NCI-H2227 (cell line): Measurements from ENCODE around the gene NCOA1.
"Not testable (repeated sequence)": the region's sequence is repeated elsewhere in the genome, so short reads cannot be mapped to it uniquely, and the experiment has no call there.

Source experiments
- DNase-seq: peaks from one replicate; lab custom pipeline; 2025; ENCODE audit not compliant: unreplicated experiment; lab: John Stamatoyannopoulos, UW

NCOA1 gene

DNA sequence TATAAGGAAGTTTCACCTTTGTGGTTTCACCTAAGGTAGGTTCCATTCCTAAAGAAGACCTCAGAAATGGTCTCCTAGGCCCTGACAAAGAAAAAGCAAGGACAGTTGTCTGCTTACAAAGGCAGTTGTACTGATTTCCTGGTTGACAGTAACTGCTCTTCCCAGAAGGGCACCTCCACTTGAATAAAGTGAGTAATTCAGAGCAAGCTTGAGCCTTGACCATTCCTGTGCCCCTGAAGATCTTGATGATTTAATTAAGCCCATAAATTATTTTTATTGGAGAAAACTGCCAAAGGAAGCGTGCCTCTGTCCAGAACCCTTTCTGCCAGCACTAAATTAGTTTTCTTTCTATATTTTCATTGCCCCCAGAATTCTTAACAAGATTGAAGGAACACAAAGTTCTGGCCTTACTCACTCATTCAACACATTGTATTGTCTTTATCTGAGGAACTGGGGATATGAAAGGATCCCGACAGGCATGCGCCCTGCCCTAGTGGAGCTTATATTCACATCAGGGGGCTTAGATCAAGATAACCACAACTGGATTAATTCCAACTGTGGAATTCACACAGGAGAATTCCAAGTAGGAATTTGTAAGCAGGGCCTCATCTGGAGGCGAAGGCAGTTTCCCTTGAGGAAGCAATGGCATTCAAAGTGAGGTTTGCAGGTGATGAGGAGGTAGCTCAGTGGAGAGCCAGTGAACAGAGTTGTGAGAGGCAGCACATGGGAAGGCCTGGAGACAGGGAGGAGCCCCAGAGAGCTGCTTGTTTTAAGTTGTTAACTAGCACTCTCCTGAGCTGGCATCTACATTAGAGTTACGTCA lies 280.9 kb downstream of the NCOA1 start:
- DNase-seq: no peak

DNA sequence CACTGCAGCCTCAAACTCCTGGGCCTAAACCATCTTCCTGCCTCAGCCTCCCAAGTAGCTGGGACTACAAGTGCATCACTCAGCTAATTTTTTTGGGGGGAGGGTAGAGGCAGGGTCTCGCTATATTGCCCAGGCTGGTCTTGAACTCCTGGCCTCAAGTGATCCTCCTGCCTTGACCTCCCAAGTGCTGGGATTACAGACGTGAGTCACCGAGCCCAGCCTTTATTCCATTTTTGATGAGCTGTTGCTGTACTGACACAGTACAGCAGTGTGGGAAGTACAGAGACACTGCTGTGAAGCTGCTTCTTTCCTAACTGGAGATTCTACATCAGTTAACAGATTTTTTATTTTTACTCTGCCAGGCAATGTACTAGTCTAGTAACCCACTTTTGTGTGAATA lies 283.3 kb downstream of the NCOA1 start:
- DNase-seq: no peak

DNA sequence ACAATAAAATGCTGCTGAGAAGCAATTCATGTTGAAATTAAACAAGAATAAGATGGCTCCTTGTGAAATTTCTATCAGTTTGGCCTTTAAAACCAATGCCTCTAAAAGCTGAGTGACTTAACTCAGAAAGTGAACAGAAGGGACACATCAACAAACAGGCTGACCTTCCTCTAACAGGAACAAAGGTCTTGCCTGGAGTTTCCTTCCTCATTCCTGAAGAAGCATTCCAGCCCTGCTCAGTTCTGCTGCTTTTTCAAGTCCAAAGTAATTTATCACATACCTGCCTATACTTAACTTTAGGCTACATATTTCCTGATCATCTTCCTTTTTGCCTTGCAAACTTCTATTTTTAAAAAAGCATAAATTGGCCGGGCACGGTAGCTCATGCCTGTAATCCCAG lies 288.1 kb downstream of the NCOA1 start:
- DNase-seq: no peak

DNA sequence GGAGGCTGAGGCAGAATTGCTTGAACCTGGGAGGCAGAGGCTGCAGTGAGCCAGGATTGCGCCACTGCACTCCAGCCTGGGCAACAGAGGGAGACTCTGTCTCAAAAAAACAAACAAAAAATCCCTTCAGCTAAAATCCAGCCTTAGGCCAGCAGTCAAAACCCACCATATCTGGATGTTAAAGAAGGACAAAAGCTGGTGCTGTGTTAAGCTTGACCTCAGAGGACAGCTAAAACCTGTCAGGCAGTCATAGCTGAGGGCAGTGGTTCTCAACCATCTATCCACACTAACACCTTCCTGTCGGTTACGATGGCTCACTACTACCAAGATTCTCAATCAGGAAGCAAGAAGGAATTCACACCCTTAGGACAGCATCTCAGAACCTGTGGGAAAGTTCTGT lies 292.6 kb downstream of the NCOA1 start:
- no peak for DNase-seq

DNA sequence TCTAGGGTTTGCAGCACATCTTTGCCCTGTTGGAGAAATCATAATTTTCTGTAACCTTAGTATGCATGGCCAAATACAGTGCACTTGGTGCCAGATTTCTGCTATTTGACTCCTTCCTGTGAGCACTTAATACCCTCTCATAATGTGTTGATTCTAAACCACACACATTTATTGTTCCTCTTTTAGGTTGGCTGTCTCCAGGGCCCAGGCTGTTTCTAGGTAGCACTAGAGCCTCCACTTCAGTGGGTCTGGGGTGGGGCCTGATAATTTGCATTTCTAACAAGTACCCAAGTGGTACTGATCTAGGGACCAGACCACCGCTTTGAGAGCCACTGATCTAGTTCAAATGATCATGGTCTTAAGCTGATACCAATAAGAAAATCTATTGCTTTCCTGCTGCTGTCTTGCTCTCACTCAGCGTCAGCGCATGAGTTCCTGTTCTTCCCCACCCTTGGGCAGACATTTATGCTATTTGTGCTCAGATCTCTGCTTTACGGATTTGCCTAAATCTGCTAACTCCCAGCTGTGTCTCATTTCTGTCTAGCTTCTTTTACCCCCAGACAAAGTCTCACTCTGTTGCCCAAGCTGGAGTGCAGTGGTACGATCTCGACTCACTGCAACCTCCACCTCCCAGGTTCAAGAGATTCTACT lies 294.7 kb downstream of the NCOA1 start:
- no peak for DNase-seq

DNA sequence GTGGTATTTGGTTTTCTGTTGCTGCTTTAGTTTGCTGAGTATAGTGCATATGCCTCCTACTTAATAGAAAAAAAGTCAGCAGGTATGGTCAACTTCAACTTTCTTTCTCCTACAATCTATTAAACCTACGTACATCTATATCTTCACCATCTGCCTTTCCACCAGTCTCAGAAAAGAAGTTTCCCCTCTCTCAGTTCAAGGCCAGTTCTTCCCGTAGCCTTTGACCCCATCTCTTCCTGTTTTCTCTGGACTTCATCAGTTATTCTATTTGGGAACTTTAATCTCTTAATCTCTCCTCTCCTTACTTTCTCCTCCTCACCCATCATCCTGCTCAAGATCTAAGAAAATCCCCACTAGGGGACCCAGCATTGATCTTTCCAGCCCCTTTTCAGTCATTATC lies 296.5 kb downstream of the NCOA1 start:
- no peak for DNase-seq

DNA sequence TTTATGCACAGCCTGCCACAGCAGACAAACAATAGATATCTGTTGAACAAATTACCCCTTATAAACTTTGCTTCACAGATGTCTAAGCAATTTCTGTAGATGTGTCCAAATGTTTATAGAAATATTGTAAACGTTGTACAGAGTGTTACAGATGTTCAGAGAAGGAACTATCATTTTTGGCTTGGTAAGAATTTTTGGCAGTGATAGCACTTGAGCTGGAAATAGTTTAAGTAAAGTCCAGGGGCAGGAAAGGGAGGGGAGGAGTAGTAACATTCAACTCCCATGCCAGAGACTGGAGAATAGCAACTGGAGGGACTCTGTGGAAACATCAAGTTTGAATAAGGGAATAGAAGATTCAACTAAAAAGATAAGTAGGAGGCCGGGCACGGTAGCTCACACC lies 297.8 kb downstream of the NCOA1 start:
- no peak for DNase-seq

DNA sequence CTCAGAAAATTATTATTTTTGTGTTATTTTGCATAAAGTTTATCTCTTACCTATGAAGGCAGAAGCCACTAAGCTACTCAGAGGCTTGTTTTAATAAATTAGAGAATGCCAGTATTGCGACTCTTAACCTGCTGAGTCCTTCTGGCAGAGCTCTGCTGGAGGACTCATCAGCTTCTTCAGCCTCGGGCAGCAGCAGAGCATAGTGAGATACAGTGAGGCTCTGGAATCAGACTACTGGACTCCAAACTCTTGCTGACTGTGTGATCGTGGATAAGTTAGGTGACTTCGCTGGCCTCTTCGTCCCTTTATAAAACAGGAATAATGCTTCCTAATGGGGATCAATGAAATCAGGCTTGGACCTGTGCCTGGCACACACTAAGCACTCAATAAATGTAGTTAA lies 300.4 kb downstream of the NCOA1 start:
- DNase-seq: no peak

DNA sequence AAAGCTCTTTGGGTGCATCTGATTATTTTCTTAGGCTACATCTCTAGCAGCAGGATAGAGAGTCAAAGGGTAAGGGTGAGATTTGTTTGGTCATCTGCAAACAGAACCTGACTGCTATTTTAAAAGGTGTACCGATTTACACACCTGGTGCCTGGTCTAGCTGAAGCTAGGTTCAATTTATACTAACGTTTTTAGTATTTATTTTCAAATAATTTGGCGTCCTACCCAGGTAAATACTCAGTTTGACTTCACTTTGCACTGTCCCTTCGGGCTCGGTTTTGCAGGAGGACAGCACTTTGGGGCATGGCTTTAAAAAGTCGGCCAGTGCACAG lies 301.5 kb downstream of the NCOA1 start:
- DNase-seq: no peak

DNA sequence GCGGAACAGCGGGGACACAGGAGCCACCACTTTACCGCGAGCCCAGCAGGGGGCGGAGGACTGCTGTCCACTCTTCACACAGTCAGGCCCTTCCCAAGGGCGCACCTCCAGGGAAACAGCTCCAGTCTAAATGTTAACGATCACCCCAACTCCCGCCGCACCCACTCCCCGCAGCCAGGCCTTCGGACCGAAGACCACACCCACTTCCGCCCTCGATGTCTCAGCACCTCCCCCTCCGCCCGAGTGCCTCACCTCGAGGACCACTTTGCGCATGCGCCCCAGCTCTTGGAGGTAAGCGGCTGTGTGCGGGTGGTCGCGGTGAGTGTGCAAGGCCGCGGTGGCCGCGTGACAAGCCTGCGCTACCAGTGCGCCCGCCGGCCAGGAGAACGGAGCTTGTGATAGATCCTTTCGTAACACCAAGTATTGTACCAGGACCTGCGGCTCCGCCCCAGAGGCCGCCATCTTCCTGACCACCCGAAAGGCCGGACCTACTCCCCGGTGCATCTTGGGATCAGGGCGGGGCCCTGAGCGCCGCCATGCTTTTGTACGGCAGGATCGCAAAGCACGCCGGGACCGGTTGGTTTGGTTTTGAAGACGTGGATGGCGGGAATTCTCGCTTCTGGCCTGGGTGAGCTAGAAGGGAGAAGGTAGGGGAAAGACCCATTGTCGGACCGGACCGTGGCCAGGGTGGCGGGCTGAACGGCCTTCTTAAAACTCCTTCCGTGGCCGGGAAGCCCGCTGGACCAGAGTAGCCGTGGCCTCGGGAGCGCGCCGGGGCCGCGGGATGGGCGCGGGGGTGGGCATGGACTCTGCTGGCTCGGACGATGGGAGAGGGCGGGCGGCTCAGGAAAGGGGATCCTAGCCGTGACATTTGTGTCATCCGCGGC lies 302.1 kb downstream of the NCOA1 start, which contains the start of the genes CENPO and PTRHD1:
Gene CENPO, plus strand, starts transcription at position 552 of the 887 bp plus-strand sequence. CDS start 495 bp downstream, outside the sequence.
Gene PTRHD1, minus strand, starts transcription at position 518 of the 887 bp plus-strand sequence. Its CDS starts 14 bp downstream, at position 504.
- peak; percentile 98 for DNase-seq

DNA sequence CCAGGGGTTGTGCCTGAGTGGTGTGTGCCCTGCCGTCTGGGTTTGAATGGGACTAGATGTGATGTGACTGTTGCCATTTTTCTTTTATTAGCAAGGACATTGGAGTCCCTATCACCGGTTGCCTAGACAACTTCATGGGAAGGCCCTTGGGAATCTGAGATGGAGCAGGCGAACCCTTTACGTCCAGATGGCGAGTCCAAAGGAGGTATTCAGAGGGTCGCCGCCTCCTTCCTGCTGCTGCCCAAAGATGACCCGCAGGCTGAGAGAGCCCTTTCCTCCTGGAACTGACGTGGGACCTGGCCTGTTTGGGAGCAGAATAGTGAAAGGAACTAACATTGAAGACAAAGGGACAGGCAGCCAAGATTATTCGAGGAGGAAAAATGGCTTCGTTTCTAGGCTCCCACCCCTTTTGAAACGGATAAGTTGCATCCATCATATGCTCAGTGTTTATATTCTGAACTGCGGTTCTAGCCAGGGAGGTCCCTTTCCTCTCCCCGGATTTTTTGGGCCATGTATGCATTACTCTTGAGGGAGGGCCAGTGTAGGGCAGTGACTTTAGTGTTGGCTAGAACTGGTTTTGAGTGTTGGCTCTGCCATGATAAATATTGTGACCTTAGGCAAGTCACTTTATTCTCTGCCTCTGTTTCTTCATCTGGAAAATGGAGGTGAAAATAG lies 302.8 kb downstream of the NCOA1 start:
- peak; percentile 67 for DNase-seq

DNA sequence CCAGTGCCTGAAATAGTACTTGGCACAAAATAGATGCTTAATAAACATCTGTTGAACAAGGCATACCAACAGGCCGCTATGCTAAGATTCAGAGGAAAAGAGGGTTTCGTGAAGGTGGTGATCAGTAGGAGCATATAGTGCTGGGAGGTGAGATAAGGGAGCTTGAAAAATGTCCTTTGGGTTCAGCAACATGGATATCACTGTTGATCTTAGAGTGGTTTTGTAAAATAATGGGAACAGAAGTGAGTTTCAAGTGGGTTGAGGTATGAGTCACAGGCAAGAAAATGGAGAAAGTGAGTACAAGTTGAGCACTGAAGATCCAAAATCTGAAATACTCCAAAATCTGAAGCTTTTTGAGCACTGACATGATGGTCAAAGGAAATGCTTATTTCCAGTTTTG lies 306.6 kb downstream of the NCOA1 start:
- no peak for DNase-seq

DNA sequence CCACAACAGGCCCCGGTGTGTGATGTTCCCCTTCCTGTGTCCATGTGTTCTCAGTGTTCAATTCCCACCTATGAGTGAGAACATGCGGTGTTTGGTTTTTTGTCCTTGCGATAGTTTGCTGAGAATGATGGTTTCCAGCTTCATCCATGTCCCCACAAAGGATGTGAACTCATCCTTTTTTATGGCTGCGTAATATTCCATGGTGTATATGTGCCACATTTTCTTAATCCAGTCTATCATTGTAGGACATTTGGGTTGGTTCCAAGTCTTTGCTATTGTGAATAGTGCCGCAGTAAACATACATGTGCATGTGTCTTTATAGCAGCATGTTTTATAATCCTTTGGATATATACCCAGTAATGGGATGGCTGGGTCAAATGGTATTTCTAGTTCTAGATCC lies 309.4 kb downstream of the NCOA1 start:
- DNase-seq: not testable (repeated sequence)

DNA sequence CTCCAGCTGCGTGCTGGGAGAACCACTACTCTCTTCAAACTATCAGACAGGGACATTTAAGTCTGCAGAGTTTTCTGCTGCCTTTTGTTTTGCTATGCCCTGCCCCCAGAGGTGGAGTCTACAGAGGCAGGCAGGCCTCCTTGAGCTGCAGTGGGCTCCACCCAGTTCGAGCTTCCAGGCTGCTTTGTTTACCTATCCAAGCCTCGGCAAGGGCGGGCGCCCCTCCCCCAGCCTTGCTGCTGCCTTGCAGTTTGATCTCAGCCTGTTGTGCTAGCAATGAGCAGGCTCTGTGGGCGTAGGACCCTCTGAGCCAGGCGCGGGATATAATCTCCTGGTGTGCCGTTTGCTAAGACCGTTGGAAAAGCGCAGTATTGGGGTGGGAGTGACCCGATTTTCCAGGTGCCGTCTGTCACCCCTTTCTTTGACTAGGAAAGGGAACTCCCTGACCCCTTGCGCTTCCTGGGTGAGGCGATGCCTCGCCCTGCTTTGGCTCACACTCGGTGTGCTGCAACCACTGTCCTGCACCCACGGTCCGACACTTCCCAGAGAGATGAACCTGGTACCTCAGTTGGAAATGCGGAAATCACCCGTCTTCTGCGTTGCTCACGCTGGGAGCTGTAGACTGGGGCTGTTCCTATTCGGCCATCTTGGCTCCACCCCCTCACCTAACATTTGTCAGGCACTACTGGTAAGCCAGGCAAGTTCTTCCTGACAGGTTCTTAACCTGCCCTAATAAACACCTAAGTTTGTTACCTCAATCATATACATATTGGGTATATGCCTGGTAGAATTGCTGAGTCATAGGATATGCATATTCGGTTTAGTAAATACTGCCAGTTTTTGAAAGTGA lies 315.0 kb downstream of the NCOA1 start:
- not testable (repeated sequence) for DNase-seq

DNA sequence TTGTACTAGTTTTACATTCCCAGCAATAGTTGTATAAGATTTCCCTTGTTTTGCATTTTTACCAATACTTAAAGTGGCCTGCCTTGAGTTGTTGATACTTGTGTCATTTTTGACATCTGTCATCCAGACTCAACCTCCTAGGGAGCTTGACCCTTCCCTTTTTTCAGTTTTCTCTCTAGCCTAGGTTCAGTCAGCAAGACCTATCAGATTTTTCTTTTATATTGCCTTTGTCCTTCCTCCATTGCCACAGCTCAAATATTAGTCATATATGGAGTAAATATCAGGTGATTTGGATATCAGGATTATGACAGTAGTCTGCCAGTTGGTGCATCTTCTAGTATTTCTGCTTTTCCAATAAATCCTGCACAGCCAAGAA lies 315.6 kb downstream of the NCOA1 start:
- no peak for DNase-seq

DNA sequence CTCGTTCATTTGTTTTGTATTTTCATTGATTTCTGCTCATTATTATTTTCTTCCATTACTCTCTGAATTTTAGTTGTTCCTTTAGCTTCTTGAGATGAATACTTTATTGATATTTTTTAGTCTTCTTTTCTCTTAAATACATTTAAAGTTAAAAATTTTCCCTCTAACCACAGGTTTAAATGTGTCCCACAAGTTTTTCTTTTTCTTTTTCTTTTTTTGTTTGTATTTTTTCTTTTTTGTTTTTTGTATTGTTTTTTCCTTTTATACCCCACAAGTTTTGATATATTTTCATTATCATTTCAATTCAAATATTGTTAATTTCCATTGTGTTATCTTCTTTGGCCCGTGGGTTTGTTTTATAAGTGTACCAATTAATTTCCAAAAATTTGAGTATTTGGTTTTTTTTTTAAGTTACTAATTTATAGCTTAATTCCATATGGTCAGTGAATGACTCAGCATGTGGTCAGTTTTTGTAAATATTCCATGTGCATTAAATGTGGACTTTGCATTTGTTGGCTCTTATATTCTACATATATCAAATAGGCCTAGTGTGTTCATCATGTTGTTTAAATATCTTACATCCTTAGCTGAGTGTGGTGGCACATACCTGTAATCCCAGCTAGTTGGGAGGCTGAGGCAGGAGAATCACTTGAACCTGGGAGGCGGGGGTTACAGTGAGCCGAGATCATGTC lies 318.4 kb downstream of the NCOA1 start:
- no peak for DNase-seq

DNA sequence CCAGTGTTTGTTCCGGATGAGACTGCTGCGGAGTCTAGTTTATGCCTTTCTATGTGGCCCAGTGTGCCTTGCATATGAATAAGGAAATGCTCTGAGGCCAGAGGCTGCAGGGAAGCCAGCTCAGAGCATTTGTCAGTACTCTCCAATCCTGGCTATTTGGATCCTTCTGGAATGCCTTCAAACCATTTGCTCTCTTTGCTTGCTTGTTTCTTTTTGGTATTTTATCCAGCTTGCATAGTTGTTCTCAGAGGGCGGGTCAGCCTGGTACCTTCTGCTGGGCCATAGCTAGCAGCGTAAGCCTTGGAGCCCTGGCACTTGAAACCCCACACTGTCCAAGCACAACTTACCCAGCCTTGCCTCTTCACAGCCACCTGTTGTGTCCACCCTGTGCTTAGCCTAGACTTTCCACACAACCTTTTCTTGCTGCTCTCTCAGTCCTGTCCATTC lies 322.7 kb downstream of the NCOA1 start:
- no peak for DNase-seq

DNA sequence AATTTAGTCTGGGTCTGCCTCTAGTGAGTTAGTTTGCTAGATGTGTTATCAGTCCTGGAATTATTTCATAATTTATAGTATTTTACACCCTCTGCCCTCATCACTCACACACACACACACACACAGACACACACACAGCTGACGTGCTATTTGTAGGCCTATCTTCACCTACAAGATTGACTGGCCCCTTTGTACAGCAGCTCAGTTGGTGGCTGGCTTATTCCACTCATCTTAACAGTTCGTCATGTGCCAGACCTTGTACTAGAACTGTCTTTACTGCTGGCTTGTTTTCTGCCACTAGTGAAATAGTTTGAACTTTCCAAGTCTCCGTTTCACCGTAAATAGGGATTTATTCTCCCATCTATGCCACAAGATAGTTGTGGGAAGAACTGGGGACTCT lies 323.5 kb downstream of the NCOA1 start:
- no peak for DNase-seq

DNA sequence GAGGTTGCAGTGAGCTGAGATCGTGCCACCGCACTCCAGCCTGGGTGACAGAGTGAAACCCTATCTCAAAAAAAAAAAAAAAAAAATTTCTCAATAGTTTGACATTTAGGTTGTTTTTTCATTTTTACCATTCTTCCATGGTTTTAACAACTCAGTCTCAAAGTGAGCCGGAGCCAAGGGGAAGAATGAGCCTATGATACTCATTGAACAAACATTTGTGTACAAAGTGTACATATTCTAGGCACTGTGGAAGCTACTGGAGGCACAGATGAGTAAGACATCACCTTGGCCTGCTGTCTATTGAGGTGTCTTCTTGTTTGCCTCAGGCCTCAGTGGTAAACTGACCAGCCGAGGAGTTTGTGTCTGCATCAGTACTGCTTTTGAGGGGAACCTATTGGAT lies 324.1 kb downstream of the NCOA1 start:
- DNase-seq: no peak
